ENCODE results near the gene TUBA1B. TPM values are rescaled to one million over a fixed set of nuclear protein-coding genes. Genes with fewer than 3 reads are reported as not detected.
A peak's percentile ranks its signal among the peaks of the same experiment; 100 is the strongest.

TUBA1B gene
- total RNA-seq, 1 experiment from 2014 or later = 4,374 TPM

- Histone ChIP-seq H3K4me3 (ENCODE audit: low read length) (no peak overlapping the region), H3K27ac (ENCODE audit: low read length) (peak overlapping the region; percentile 65), H4K20me1 (ENCODE audit: low read length) (no peaks in the 10 kb centered on the region), H3K4me1 (ENCODE audit: insufficient read depth, low read length) (peaks cover 26% of the 10 kb centered on the region), H3K9ac (ENCODE audit: low read length) (peak overlapping the region; percentile 18; the same call in 1 of the 2 replicates), H3K4me2 (ENCODE audit: low read length) (peak overlapping the region; percentile 47), H3K27me3 (ENCODE audit: low read length) (no peaks in the 10 kb centered on the region), H3K9me3 (ENCODE audit: low read length) (no peaks in the 10 kb centered on the region), H3K9me2 (replicated peaks; ENCODE audit: low read length) (no peaks in the 10 kb centered on the region), H3F3A (ENCODE audit: low read length, unreplicated experiment) (no peaks in the 10 kb centered on the region), H3K79me2 (ENCODE audit: low read length) (peaks cover 34% of the 10 kb centered on the region), H3K36me3 (ENCODE audit: low read depth, low read length) (no peaks in the 10 kb centered on the region; the same call in 1 of the 2 replicates), H2AFZ (ENCODE audit: low read length) (peak overlapping the region; percentile 33; the same call in 1 of the 2 replicates)
- no peak for TF ChIP-seq CTCF (conservative IDR thresholded peaks at IDR 0.05; ENCODE audit: low read depth, low read length)
- intact Hi-C loops (cut with micrococcal nuclease) = no loop called here
- POLR2A ChIA-PET (ENCODE audit: unreplicated experiment) = no interaction called here
- ATAC-seq (peak; percentile 57), DNase-seq (peak; percentile 91)
- CTCF ChIA-PET = interaction anchor here (0.8 to 0.9 kb wide), 2 partner anchors 13 to 42 kb away, joined by 3 to 4 read pairs; no protein-coding TSS in a partner anchor
- BruUV-seq (replicated peaks) = no TSS peak
Measured at GRCh38 chr12:49105504-49106084, 25.6 kb downstream of the TUBA1B start.

GRCh38 chr12:49104822-49105221 lies 26.4 kb downstream of the TUBA1B start:
- Histone ChIP-seq H3K4me2 (ENCODE audit: low read length) (no peak overlapping the region), H3K27me3 (ENCODE audit: low read length) (no peaks in the 10 kb centered on the region), H3K4me1 (ENCODE audit: insufficient read depth, low read length) (peaks cover 26% of the 10 kb centered on the region), H3K79me2 (ENCODE audit: low read length) (peaks cover 29% of the 10 kb centered on the region), H2AFZ (ENCODE audit: low read length) (no peak overlapping the region), H3K9ac (ENCODE audit: low read length) (no peak overlapping the region), H3K36me3 (ENCODE audit: low read depth, low read length) (peaks cover 2% of the 10 kb centered on the region; the same call in 1 of the 2 replicates), H3F3A (ENCODE audit: low read length, unreplicated experiment) (no peaks in the 10 kb centered on the region), H3K9me2 (replicated peaks; ENCODE audit: low read length) (no peaks in the 10 kb centered on the region), H3K4me3 (ENCODE audit: low read length) (no peak overlapping the region), H3K9me3 (ENCODE audit: low read length) (no peaks in the 10 kb centered on the region), H4K20me1 (ENCODE audit: low read length) (no peaks in the 10 kb centered on the region), H3K27ac (ENCODE audit: low read length) (no peak overlapping the region)
- ChIA-PET POLR2A (ENCODE audit: unreplicated experiment) (no interaction called here), CTCF (interaction anchor here (0.9 kb wide), 1 partner anchor 12 kb away, joined by 4 read pairs; no protein-coding TSS in a partner anchor)
- intact Hi-C loops (cut with micrococcal nuclease) = no loop called here
- TF ChIP-seq CTCF (conservative IDR thresholded peaks at IDR 0.05; ENCODE audit: low read depth, low read length) = no peak
- no peak for TF ChIP-seq EZH2 (IDR thresholded peaks at IDR 0.05; ENCODE audit: low read length, unreplicated experiment)
- TF ChIP-seq EZH2phosphoT487 (IDR thresholded peaks at IDR 0.05; ENCODE audit: borderline replicate concordance, low read length) = no peak
- ATAC-seq (no peak), DNase-seq (no peak)
- BruUV-seq (replicated peaks) = no TSS peak

GRCh38 chr12:49100380-49100779 lies 30.8 kb downstream of the TUBA1B start:
- Histone ChIP-seq H3K9me3 (ENCODE audit: low read length) (no peaks in the 10 kb centered on the region), H2AFZ (ENCODE audit: low read length) (no peak overlapping the region), H3K79me2 (ENCODE audit: low read length) (no peaks in the 10 kb centered on the region), H3F3A (ENCODE audit: low read length, unreplicated experiment) (no peaks in the 10 kb centered on the region), H3K4me3 (ENCODE audit: low read length) (no peak overlapping the region), H3K4me1 (ENCODE audit: insufficient read depth, low read length) (peaks cover 5% of the 10 kb centered on the region), H3K36me3 (ENCODE audit: low read depth, low read length) (peaks cover 2% of the 10 kb centered on the region; the same call in 1 of the 2 replicates), H3K9ac (ENCODE audit: low read length) (no peak overlapping the region), H4K20me1 (ENCODE audit: low read length) (no peaks in the 10 kb centered on the region), H3K9me2 (replicated peaks; ENCODE audit: low read length) (no peaks in the 10 kb centered on the region), H3K27ac (ENCODE audit: low read length) (no peak overlapping the region), H3K27me3 (ENCODE audit: low read length) (no peaks in the 10 kb centered on the region), H3K4me2 (ENCODE audit: low read length) (no peak overlapping the region)
- no peak for ATAC-seq
- intact Hi-C loops (cut with micrococcal nuclease) = no loop called here
- CTCF ChIA-PET = no interaction called here
- no peak for DNase-seq
- POLR2A ChIA-PET (ENCODE audit: unreplicated experiment) = no interaction called here
- TF ChIP-seq EZH2 (IDR thresholded peaks at IDR 0.05; ENCODE audit: low read length, unreplicated experiment) = no peak
- BruUV-seq (replicated peaks) = no TSS peak

Measured in PC-3 (cell line).